Glutamatergic neuron (in vitro differentiated cells): Measurements from ENCODE around the gene PRMT3. TPM values are rescaled to one million over a fixed set of nuclear protein-coding genes. Genes with fewer than 3 reads are reported as not detected.
"Not testable (repeated sequence)": the region's sequence is repeated elsewhere in the genome, so short reads cannot be mapped to it uniquely, and the experiment has no call there.

Source experiments
- DNase-seq: peaks from one replicate; pipeline ENCODE4 v3.0.0; 2022
- H3K27ac Mint-ChIP-seq: one replicate; pipeline ENCODE4 v1.8.0; 2020; ENCODE audit warnings: mild to moderate bottlenecking, mixed read lengths, inconsistent platforms; ENCODE audit not compliant: unreplicated experiment
- H3K27me3 Mint-ChIP-seq: one replicate; pipeline ENCODE4 v1.8.0; 2020; ENCODE audit warnings: mild to moderate bottlenecking, moderate library complexity, mixed read lengths, inconsistent platforms; ENCODE audit not compliant: unreplicated experiment
- H3K36me3 Mint-ChIP-seq: one replicate; pipeline ENCODE4 v1.8.0; 2020; ENCODE audit warnings: mild to moderate bottlenecking, mixed read lengths, inconsistent platforms; ENCODE audit not compliant: unreplicated experiment
- H3K4me1 Mint-ChIP-seq: one replicate; pipeline ENCODE4 v1.8.0; 2020; ENCODE audit warnings: mild to moderate bottlenecking, low read depth, mixed read lengths, inconsistent platforms; ENCODE audit not compliant: unreplicated experiment
- H3K4me3 Mint-ChIP-seq: one replicate; pipeline ENCODE4 v1.8.0; 2020; ENCODE audit warnings: mild to moderate bottlenecking, mixed read lengths, inconsistent platforms; ENCODE audit not compliant: unreplicated experiment
- H3K9me3 Mint-ChIP-seq: one replicate; pipeline ENCODE4 v1.8.0; 2020; ENCODE audit warnings: mild to moderate bottlenecking, moderate library complexity, mixed read lengths, inconsistent platforms; ENCODE audit not compliant: unreplicated experiment
- total RNA-seq: library from RNA; stranded (reverse); fragmentation: NEBNext Ultra II Directional; extraction: Animal tissue kit (Norgen Biotek cat#: 25700); gene quantifications from one replicate; pipeline ENCODE4 v1.2.1, GENCODE V29; 2021; ENCODE audit not compliant: unreplicated experiment
- TF ChIP-seq, protein P1 (sequence below): fragments of 200-600 bp; sonication (generic); IDR thresholded peaks from one replicate; pipeline ENCODE4 v1.5.0; 2021; ENCODE audit not compliant: partially characterized antibody, unreplicated experiment

PRMT3 gene
- total RNA-seq, 1 donor from 2014 or later = 11.2 TPM

DNA sequence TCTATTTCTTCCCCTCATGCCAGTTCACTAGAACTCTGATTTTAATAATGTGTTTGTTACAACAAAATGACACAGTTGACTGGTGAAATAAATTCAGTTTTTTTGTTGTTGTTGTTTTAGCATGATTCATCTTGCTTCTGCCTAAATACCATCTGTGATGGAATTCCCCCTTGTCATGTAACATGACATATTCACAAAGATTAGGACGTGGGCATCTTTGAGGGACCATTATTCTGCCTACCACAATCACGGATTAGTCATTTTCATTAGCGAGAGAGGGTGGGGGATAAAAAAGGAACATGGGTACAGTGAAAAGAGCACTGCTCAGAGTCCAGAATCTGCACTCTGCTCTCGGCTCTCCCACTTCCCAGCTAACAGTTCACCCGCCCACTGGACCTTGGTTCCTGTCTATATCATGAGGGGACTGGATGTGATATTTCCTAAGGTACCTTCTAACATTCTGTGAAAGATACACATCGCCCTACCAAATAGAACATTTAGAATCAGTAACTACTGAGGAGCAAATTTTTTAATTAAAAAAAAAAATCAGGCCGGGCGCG lies 12.7 kb upstream of the PRMT3 start:
- no peaks in the 10 kb centered on the region for H3K4me1 Mint-ChIP-seq
- DNase-seq = no peak
- TF ChIP-seq, protein P1, sequence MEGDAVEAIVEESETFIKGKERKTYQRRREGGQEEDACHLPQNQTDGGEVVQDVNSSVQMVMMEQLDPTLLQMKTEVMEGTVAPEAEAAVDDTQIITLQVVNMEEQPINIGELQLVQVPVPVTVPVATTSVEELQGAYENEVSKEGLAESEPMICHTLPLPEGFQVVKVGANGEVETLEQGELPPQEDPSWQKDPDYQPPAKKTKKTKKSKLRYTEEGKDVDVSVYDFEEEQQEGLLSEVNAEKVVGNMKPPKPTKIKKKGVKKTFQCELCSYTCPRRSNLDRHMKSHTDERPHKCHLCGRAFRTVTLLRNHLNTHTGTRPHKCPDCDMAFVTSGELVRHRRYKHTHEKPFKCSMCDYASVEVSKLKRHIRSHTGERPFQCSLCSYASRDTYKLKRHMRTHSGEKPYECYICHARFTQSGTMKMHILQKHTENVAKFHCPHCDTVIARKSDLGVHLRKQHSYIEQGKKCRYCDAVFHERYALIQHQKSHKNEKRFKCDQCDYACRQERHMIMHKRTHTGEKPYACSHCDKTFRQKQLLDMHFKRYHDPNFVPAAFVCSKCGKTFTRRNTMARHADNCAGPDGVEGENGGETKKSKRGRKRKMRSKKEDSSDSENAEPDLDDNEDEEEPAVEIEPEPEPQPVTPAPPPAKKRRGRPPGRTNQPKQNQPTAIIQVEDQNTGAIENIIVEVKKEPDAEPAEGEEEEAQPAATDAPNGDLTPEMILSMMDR = no peak
- H3K27me3 Mint-ChIP-seq = peaks cover 1% of the 10 kb centered on the region
- no peak overlapping the region for H3K4me3 Mint-ChIP-seq
- H3K27ac Mint-ChIP-seq = no peak overlapping the region
- H3K36me3 Mint-ChIP-seq = no peaks in the 10 kb centered on the region
- no peaks in the 10 kb centered on the region for H3K9me3 Mint-ChIP-seq

DNA sequence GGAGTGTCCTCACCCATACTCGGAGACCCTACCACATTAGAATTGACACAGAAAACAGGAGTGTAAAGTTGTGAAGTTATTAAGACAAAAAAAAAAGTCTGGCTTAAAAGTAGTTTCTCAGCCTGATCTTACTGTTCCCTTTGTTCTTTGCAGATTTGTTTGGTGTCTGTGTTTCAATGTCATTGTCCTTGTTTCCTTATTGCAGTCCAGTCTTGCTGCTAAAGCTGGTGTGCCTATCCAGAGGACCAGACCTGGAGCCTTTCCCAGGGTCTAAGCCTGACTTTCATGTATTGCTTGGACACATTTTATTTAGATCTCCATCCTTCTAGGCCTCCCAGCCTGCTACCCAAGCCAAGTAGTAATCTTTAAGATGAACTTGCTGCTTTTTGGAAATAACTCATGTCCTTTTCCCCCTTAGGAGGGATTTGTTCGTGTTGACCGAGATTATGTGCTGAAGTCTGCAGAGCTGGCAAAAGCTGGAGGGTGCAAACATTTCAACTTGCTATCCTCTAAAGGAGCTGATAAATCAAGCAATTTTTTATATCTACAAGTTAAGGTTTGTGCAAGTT lies 11.3 kb upstream of the PRMT3 start:
- no peaks in the 10 kb centered on the region for H3K9me3 Mint-ChIP-seq
- H3K4me3 Mint-ChIP-seq = no peak overlapping the region
- TF ChIP-seq, protein P1 = no peak
- H3K27ac Mint-ChIP-seq = no peak overlapping the region
- no peaks in the 10 kb centered on the region for H3K36me3 Mint-ChIP-seq
- no peaks in the 10 kb centered on the region for H3K4me1 Mint-ChIP-seq
- H3K27me3 Mint-ChIP-seq = peaks cover 1% of the 10 kb centered on the region
- no peak for DNase-seq

DNA sequence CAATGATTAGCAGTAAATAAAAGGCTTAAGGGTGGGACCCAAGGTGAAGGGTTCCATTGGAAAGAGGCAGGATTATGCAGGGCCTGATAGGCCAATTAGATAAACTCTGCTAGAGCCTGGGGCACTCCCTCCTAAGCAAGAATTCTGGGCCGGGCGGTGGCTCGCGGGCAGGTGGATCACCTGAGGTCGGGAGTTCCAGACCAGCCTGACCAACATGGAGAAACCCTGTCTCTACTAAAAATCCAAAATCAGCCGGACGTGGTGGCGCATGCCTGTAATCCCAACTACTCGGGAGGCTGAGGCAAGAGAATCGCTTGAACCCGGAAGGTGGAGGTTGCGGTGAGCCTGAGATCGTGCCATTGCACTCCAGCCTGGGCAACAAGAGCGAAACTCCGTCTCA lies 1.5 kb upstream of the PRMT3 start:
- H3K9me3 Mint-ChIP-seq, DNase-seq, H3K27me3 Mint-ChIP-seq, H3K4me1 Mint-ChIP-seq, H3K36me3 Mint-ChIP-seq: not testable (repeated sequence)
- H3K4me3 Mint-ChIP-seq = peak overlapping the region; percentile 96
- H3K27ac Mint-ChIP-seq = peak overlapping the region; percentile 38

DNA sequence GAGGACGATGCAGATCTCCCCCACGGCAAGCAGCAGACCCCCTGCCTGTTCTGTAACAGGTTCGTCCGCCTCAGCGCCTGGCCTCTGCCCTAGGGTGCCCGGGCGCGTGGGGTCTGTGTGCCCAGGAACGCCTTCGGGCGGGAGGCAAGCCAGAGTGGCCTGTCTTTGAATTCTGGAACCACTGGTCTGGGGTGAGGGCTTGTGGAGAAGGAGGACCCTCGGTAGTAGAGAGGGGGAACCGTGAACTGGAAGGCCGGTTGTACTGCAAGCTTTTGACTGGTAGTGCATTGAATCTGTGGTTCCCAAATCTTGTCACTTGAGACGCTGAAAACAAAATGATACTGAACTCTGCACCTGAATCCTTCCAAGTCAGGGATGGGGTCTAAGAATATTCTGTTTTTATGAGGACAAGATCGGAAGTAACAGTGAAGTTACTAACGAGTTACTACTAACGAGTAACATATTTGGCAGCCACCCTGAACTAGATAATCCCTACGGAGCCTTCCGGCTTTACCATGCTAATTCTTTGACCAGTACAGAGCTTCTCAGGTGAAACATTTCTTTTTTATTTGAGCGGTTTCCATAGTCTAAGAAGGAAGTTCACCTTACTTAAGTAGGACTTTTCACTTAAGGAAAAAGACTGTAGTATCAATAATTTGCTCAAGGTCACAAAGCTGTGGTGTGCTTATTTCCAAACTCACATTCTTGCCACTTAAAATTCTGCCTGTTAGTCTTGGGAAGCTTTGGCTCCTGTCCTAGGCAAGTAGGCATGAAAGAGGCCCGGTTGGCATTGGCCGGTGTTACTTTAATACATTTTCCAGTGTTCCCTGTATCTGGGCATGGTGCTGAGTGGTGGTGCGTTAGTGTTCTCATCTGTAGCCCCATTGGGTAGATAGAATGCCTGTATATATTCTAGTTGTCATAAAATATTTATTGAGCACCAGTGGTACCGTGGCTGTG lies 860 bp downstream of the PRMT3 start:
- Mint-ChIP-seq H3K36me3 (no peaks in the 10 kb centered on the region), H3K4me3 (peak overlapping the region; percentile 94), H3K4me1 (peaks cover 4% of the 10 kb centered on the region), H3K9me3 (peaks cover 2% of the 10 kb centered on the region), H3K27ac (peak overlapping the region; percentile 73), H3K27me3 (peaks cover 9% of the 10 kb centered on the region)
- TF ChIP-seq, protein P1 = no peak
- no peak for DNase-seq

DNA sequence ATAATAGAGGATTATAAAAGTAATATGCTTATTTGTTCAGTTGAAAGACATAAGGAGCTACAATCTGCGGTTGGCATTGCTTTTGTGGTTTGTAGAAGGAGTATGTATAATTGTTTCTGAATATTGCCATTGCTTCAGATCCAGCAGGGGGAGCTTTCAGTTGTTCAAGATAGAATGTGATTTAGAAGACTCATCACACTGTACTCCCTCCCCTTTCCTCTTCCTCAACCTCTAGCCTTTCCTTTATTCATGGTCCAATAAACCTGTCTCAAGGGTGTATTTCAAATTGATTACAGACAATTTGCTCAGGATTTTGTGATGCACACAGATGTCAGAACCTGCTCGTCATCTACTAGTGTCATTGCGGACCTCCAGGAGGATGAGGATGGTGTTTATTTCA lies 9.8 kb downstream of the PRMT3 start:
- TF ChIP-seq, protein P1 = peak; percentile 51
- H3K9me3 Mint-ChIP-seq = no peaks in the 10 kb centered on the region
- no peak overlapping the region for H3K4me3 Mint-ChIP-seq
- H3K27me3 Mint-ChIP-seq = no peaks in the 10 kb centered on the region
- H3K4me1 Mint-ChIP-seq = peaks cover 2% of the 10 kb centered on the region
- DNase-seq = no peak
- no peaks in the 10 kb centered on the region for H3K36me3 Mint-ChIP-seq
- no peak overlapping the region for H3K27ac Mint-ChIP-seq
